OCI-M1 (cell line): ENCODE results near the gene PDP2.
A peak's percentile ranks its signal among the peaks of the same experiment; 100 is the strongest.
"Not testable (repeated sequence)": the region's sequence is repeated elsewhere in the genome, so short reads cannot be mapped to it uniquely, and the experiment has no call there.

Experiments
- DNase-seq: peaks from one replicate; lab custom pipeline; 2025; lab: John Stamatoyannopoulos, UW

PDP2 gene

GRCh38 chr16:66853261-66854139 is 26.8 kb upstream of the PDP2 start:
- no peak for DNase-seq

GRCh38 chr16:66856184-66856730 is 24.1 kb upstream of the PDP2 start:
- DNase-seq = no peak

- DNase-seq = no peak
These were observed 23.5 kb upstream of the PDP2 start for GRCh38 chr16:66856801-66857200.

- DNase-seq = no peak
These were observed 22.9 kb upstream of the PDP2 start for GRCh38 chr16:66857437-66857836.

- no peak for DNase-seq
These were observed 21.4 kb upstream of the PDP2 start for GRCh38 chr16:66858740-66859396.

GRCh38 chr16:66859397-66860068 is 20.8 kb upstream of the PDP2 start:
- no peak for DNase-seq

- no peak for DNase-seq
These were observed 18.2 kb upstream of the PDP2 start for GRCh38 chr16:66862023-66862520.

- DNase-seq = no peak
These were observed 16.6 kb upstream of the PDP2 start for GRCh38 chr16:66863707-66864106.

- no peak for DNase-seq
These were observed 10.9 kb upstream of the PDP2 start for GRCh38 chr16:66869424-66869823.

GRCh38 chr16:66871363-66871762 is 9.0 kb upstream of the PDP2 start:
- DNase-seq = not testable (repeated sequence)

- DNase-seq = no peak
These were observed 8.5 kb upstream of the PDP2 start for GRCh38 chr16:66871840-66872239.

GRCh38 chr16:66872559-66872942 is 7.8 kb upstream of the PDP2 start:
- peak; percentile 69 for DNase-seq

GRCh38 chr16:66872943-66873684 is 7.2 kb upstream of the PDP2 start:
- DNase-seq = peak; percentile 98

- DNase-seq = peak; percentile 62
These were observed 6.6 kb upstream of the PDP2 start for GRCh38 chr16:66873685-66874055.

- DNase-seq = peak; percentile 53
These were observed 6.1 kb upstream of the PDP2 start for GRCh38 chr16:66874079-66874775.

- peak; percentile 57 for DNase-seq
These were observed 2.2 kb upstream of the PDP2 start for GRCh38 chr16:66878067-66878466.

GRCh38 chr16:66881014-66881417 is 701 bp downstream of the PDP2 start:
- peak; percentile 32 for DNase-seq

GRCh38 chr16:66881560-66881959 is 1.2 kb downstream of the PDP2 start:
- no peak for DNase-seq

- DNase-seq = no peak
These were observed 1.7 kb downstream of the PDP2 start for GRCh38 chr16:66881964-66882508.

- no peak for DNase-seq
These were observed 2.4 kb downstream of the PDP2 start for GRCh38 chr16:66882702-66883101.

GRCh38 chr16:66885491-66885890 is 5.2 kb downstream of the PDP2 start:
- DNase-seq = no peak
